K562 (cell line): ENCODE measurements around the gene IQCE. TPM values are rescaled to one million over a fixed set of nuclear protein-coding genes. Genes with fewer than 3 reads are reported as not detected.

ENCODE experiments used
- ATAC-seq: fragments of 200-7000 bp; cut with Tn5 transposase; 3 replicates; pipeline ENCODE4 v1.9.1; 2020; ENCODE audit warnings: moderate library complexity
- BruUV-seq: library from RNA; stranded (reverse); fragments of 400-500 nt; replicated peaks from 2 replicates; lab custom pipeline; 2021; lab: Mats Ljungman, UMichigan
- CTCF ChIA-PET: fragments of 300-600 bp; formaldehyde crosslinking; extraction: SDS; loops from one replicate; lab custom pipeline; 2021; ENCODE audit warnings: low intra/inter-chr PET ratio; lab: Yijun Ruan, JAX
- POLR2A ChIA-PET: fragments of 300-600, 350-650 bp; sonication (Branson Sonifier 250); formaldehyde crosslinking; extraction: SDS; loops from one replicate; lab custom pipeline; 2021; ENCODE audit warnings: antibody characterized with exemption, inconsistent platforms; lab: Yijun Ruan, JAX
- DNase-seq, 4 experiments: peaks; one replicate each; pipeline versions ENCODE4 v3.0.0 to v3.0.0-alpha.2; 2011 to 2018; ENCODE audit warnings: low spot score in 3 of 4, mixed read lengths in 3 of 4; ENCODE audit errors: extremely low read depth in 1 of 4
- FAIRE-seq: peaks from 2 replicates; lab custom pipeline; 2011; peaks lifted over from hg19 to GRCh38; lab: Jason Lieb, UNC
- H2AFZ ChIP-seq: 2 replicates; pipeline ENCODE4 v1.6.0; 2011; ENCODE audit warnings: low read depth, low read length, control low read depth, inconsistent platforms
- H3K27ac ChIP-seq: fragments of 200-600 bp; 3 replicates; pipeline ENCODE4 v1.8.0; 2011; ENCODE audit warnings: low read depth, mild to moderate bottlenecking, control low read depth, inconsistent platforms, low read length, moderate library complexity, mixed read lengths; ENCODE audit errors: extremely low read depth
- H3K27me3 ChIP-seq, 2 experiments: fragments of 300-600 bp in 1 of 2; 2 replicates in 1 of 2; 3 replicates in 1 of 2; pipeline versions ENCODE4 v1.6.0 to v1.8.0; 2011; ENCODE audit warnings: inconsistent platforms in 2 of 2, low read length in 2 of 2, mild to moderate bottlenecking in 1 of 2, mixed read lengths in 1 of 2, moderate library complexity in 1 of 2; ENCODE audit not compliant: control insufficient read depth in 2 of 2, insufficient read depth in 2 of 2
- H3K36me3 ChIP-seq: fragments of 300-600 bp; 3 replicates; pipeline ENCODE4 v1.8.0; 2011; ENCODE audit warnings: mild to moderate bottlenecking, low read length, inconsistent platforms; ENCODE audit not compliant: control insufficient read depth, insufficient read depth
- H3K4me1 ChIP-seq, 2 experiments: fragments of 200-600 bp in 1 of 2; replicated peaks in 1 of 2; 2 replicates in 1 of 2; 3 replicates in 1 of 2; pipeline versions ENCODE4 v1.5.1 to v1.8.0; 2011; ENCODE audit warnings: inconsistent platforms in 2 of 2, low read length in 2 of 2, mild to moderate bottlenecking in 1 of 2, mixed read lengths in 1 of 2, moderate library complexity in 1 of 2; ENCODE audit not compliant: control insufficient read depth in 2 of 2, insufficient read depth in 2 of 2
- H3K4me2 ChIP-seq: 2 replicates; pipeline ENCODE4 v1.6.1; 2011; ENCODE audit warnings: low read length, control low read depth, inconsistent platforms, mixed read lengths; ENCODE audit not compliant: insufficient read depth
- H3K4me3 ChIP-seq: fragments of 200-600 bp; sonication (generic), shearing (Covaris generic); 2 replicates; pipeline ENCODE4 v1.5.1; 2016; ENCODE audit warnings: control low read depth, inconsistent platforms
- H3K79me2 ChIP-seq: fragments of 200-600 bp; 3 replicates; pipeline ENCODE4 v1.8.0; 2011; ENCODE audit warnings: low read length, inconsistent platforms; ENCODE audit not compliant: control insufficient read depth, insufficient read depth
- H3K9ac ChIP-seq, 2 experiments: 2 replicates each; pipeline versions ENCODE4 v1.6.0 to v1.6.1; 2011; ENCODE audit warnings: low read depth in 2 of 2, low read length in 2 of 2, control low read depth in 1 of 2, inconsistent platforms in 1 of 2, mild to moderate bottlenecking in 1 of 2, mixed read lengths in 1 of 2; ENCODE audit not compliant: insufficient read depth in 1 of 2
- H3K9me1 ChIP-seq: one replicate; pipeline ENCODE4 v1.6.0; 2011; ENCODE audit warnings: inconsistent platforms, mild to moderate bottlenecking, low read length, moderate library complexity; ENCODE audit not compliant: control insufficient read depth, insufficient read depth
- H3K9me3 ChIP-seq: replicated peaks from 2 replicates; pipeline ENCODE4 v1.5.1; 2011; ENCODE audit warnings: low read depth, low read length, inconsistent platforms; ENCODE audit not compliant: control insufficient read depth, insufficient read depth
- H4K20me1 ChIP-seq: replicated peaks from 2 replicates; pipeline ENCODE4 v1.6.1; 2011; ENCODE audit warnings: low read length, inconsistent platforms, mixed read lengths; ENCODE audit not compliant: control insufficient read depth, insufficient read depth
- CHCHD3 ChIP-seq: fragments of 250-450 bp; sonication (Bioruptor Pico); IDR thresholded peaks from 2 replicates; pipeline ENCODE4 v2.1.2; 2022; ENCODE audit warnings: mild to moderate bottlenecking
- NBN ChIP-seq: fragments of 450-650 bp; IDR thresholded peaks from 2 replicates; pipeline ENCODE4 v1.6.1; 2016; ENCODE audit warnings: low read depth, mild to moderate bottlenecking
- POU5F1 ChIP-seq: fragments of 150-350 bp; IDR thresholded peaks from 2 replicates; pipeline ENCODE4 v1.6.1; 2014; ENCODE audit warnings: borderline replicate concordance, low read length, low read depth, mild to moderate bottlenecking; ENCODE audit not compliant: partially characterized antibody
- RAD51 ChIP-seq: fragments of 450-650 bp; IDR thresholded peaks from 2 replicates; pipeline ENCODE4 v1.7.1; 2016; ENCODE audit warnings: low read depth, mild to moderate bottlenecking, borderline replicate concordance
- U2AF1 ChIP-seq: fragments of 200-400 bp; formaldehyde crosslinking; optimal IDR thresholded peaks from 2 replicates; pipeline ENCODE3; 2017; ENCODE audit warnings: mild to moderate bottlenecking, low read depth, low read length, moderate library complexity
- ZNF316 ChIP-seq: fragments of 450-650 bp; IDR thresholded peaks from 2 replicates; pipeline ENCODE4 v1.6.1; 2016
- WGBS: fragments of 100-300 bp; shearing (Covaris generic); methylation state at CpG from one replicate; pipeline ENCODE4 v1.1.6; 2016; ENCODE audit warnings: low coverage, mixed read lengths; ENCODE audit not compliant: insufficient coverage; ENCODE audit errors: missing lambda C conversion rate; 5-methylcytosine and 5-hydroxymethylcytosine counted together
- in situ Hi-C: fragments of 300-500 bp; cut with MboI; formaldehyde crosslinking; loops from 4 replicates; pipeline ENCODE4 v1.15.0; 2018; ENCODE audit warnings: inconsistent platforms, mixed read lengths
- intact Hi-C: fragments of 100-400 bp; cut with micrococcal nuclease; formaldehyde crosslinking; loops from 2 replicates; pipeline ENCODE4 v1.14.2; 2022
- polyA plus RNA-seq, 8 experiments: library from polyadenylated mRNA; depleted of rRNA in 4 of 8; stranded (reverse) in 5 of 8; unstranded in 3 of 8; fragments of >200 nt; fragmentation: Nextera tagmentation in 2 of 8; fragmentation: Illumina TruSeq in 1 of 8; extraction: Ambion mirVana in 2 of 8; extraction: Trizol in 1 of 8; gene quantifications; 2 replicates each; pipeline versions ENCODE4 v1.2.1 to v1.2.3, GENCODE V29; 2011 to 2014; ENCODE audit warnings: inconsistent platforms in 1 of 8, missing spikeins in 1 of 8
- total RNA-seq, 7 experiments: library from RNA; depleted of rRNA in 6 of 7; stranded (reverse); fragments of >200 nt in 6 of 7; fragmentation: Illumina TruSeq in 2 of 7; extraction: Trizol in 2 of 7; gene quantifications; 2 replicates each; pipeline versions ENCODE4 v1.2.1 to v1.2.3, GENCODE V29; 2011 to 2021; ENCODE audit warnings: low replicate concordance in 1 of 7
- TF ChIP-seq, protein P1 (sequence below), 2 experiments: fragments of 450-650 bp; conservative IDR thresholded peaks; 2 replicates each; pipeline ENCODE4 v1.6.1; 2017; ENCODE audit warnings: mild to moderate bottlenecking in 2 of 2, moderate library complexity in 2 of 2
- TF ChIP-seq, protein P2 (sequence below): fragments of 200-800 bp; sonication (Bioruptor generic); IDR thresholded peaks from 2 replicates; pipeline ENCODE4 v1.6.1; 2016; ENCODE audit warnings: missing genetic modification characterization, missing compliant biosample characterization
- TF ChIP-seq, protein P3 (sequence below): sonication (generic); formaldehyde crosslinking; IDR thresholded peaks from 2 replicates; pipeline ENCODE4 v1.9.0; 2022; ENCODE audit warnings: mild to moderate bottlenecking, missing genetic modification reagents
- TF ChIP-seq, protein P4 (sequence below): sonication (generic); formaldehyde crosslinking; IDR thresholded peaks from 2 replicates; pipeline ENCODE4 v1.5.0; 2020; ENCODE audit warnings: missing genetic modification reagents

The IQCE gene
- total and polyA plus RNA-seq, 9 of the 15 experiments (the other 6 are each of a cell fraction or from before 2014, with no cell fraction given): 0.18 to 8.5 (median 4.2) TPM

DNA sequence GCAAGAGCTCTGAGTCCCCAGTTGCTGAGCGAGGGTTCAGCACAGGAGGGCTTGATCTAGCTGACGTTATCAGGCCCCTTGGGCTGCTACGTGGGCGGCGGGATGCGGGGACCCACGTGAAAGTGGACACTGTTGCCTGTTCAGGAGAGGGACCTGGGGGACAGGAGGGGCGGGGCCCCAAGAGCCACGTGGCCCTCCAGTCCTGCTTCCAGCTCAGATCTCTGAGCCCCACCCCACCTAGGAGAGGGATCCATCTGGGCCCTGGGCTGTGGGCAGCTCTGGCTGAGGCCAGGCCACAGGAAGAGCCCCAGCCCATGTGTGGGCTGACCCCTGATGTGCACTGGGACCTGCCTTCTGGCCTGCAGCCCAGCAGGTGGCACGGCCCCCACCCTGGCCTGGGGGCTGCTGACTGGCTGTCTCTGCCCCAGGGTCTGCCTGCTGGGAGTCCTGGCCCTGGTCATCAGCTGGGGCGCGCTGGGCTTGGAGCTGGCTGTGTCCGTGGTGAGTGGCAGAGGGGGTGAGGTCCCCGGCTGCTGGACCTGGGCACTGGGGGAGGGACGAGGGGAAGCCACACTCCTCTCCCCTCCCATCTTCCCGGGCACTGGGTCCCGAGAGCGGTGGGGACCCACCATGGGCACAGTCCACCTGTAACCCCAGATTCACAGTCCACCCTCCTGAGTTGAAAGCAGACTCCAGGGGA, 90.5 kb downstream of the IQCE start:
- peak overlapping the region in 1 of 2 experiments; percentile 68; a peak in 2 of 4 replicates for H3K9ac ChIP-seq
- no peak overlapping the region for H3K27ac ChIP-seq
- no TSS peak for BruUV-seq
- H3K4me2 ChIP-seq: no peak overlapping the region
- peaks cover 5% of the 10 kb centered on the region; the same call in 1 of the 2 replicates for H4K20me1 ChIP-seq
- H2AFZ ChIP-seq: no peak overlapping the region
- no peaks in the 10 kb centered on the region for H3K9me1 ChIP-seq
- intact Hi-C loops (no loop called here), in situ Hi-C loops (no loop called here)
- ATAC-seq (no peak), DNase-seq (peak in 2 of 4 experiments; percentile 56 to 58), FAIRE-seq (no peak)
- H3K9me3 ChIP-seq: no peaks in the 10 kb centered on the region
- H3K36me3 ChIP-seq: no peaks in the 10 kb centered on the region
- H3K4me3 ChIP-seq: no peak overlapping the region
- 58% methylated on average over 15 of the region's 18 CpGs for WGBS
- peaks cover 6 to 73% of the 10 kb centered on the region in 2 experiments; a peak in 3 of 5 replicates for H3K4me1 ChIP-seq
- H3K79me2 ChIP-seq: no peaks in the 10 kb centered on the region
- ChIA-PET CTCF (no interaction called here), POLR2A (no interaction called here)
- H3K27me3 ChIP-seq: peaks cover 0 to 6% of the 10 kb centered on the region in 2 experiments; a peak in 1 of 5 replicates
- TF ChIP-seq, protein P1, sequence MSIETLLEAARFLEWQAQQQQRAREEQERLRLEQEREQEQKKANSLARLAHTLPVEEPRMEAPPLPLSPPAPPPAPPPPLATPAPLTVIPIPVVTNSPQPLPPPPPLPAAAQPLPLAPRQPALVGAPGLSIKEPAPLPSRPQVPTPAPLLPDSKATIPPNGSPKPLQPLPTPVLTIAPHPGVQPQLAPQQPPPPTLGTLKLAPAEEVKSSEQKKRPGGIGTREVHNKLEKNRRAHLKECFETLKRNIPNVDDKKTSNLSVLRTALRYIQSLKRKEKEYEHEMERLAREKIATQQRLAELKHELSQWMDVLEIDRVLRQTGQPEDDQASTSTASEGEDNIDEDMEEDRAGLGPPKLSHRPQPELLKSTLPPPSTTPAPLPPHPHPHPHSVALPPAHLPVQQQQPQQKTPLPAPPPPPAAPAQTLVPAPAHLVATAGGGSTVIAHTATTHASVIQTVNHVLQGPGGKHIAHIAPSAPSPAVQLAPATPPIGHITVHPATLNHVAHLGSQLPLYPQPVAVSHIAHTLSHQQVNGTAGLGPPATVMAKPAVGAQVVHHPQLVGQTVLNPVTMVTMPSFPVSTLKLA (conservative IDR thresholded peaks at IDR 0.05): 0 out of 4 replicates have a peak, but pooled peaks of 1 of the 2 experiments have one; percentile 25
- TF ChIP-seq, protein P2, sequence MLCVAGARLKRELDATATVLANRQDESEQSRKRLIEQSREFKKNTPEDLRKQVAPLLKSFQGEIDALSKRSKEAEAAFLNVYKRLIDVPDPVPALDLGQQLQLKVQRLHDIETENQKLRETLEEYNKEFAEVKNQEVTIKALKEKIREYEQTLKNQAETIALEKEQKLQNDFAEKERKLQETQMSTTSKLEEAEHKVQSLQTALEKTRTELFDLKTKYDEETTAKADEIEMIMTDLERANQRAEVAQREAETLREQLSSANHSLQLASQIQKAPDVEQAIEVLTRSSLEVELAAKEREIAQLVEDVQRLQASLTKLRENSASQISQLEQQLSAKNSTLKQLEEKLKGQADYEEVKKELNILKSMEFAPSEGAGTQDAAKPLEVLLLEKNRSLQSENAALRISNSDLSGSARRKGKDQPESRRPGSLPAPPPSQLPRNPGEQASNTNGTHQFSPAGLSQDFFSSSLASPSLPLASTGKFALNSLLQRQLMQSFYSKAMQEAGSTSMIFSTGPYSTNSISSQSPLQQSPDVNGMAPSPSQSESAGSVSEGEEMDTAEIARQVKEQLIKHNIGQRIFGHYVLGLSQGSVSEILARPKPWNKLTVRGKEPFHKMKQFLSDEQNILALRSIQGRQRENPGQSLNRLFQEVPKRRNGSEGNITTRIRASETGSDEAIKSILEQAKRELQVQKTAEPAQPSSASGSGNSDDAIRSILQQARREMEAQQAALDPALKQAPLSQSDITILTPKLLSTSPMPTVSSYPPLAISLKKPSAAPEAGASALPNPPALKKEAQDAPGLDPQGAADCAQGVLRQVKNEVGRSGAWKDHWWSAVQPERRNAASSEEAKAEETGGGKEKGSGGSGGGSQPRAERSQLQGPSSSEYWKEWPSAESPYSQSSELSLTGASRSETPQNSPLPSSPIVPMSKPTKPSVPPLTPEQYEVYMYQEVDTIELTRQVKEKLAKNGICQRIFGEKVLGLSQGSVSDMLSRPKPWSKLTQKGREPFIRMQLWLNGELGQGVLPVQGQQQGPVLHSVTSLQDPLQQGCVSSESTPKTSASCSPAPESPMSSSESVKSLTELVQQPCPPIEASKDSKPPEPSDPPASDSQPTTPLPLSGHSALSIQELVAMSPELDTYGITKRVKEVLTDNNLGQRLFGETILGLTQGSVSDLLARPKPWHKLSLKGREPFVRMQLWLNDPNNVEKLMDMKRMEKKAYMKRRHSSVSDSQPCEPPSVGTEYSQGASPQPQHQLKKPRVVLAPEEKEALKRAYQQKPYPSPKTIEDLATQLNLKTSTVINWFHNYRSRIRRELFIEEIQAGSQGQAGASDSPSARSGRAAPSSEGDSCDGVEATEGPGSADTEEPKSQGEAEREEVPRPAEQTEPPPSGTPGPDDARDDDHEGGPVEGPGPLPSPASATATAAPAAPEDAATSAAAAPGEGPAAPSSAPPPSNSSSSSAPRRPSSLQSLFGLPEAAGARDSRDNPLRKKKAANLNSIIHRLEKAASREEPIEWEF (CRISPR knock-in tag): no peak
- TF ChIP-seq, protein P3, sequence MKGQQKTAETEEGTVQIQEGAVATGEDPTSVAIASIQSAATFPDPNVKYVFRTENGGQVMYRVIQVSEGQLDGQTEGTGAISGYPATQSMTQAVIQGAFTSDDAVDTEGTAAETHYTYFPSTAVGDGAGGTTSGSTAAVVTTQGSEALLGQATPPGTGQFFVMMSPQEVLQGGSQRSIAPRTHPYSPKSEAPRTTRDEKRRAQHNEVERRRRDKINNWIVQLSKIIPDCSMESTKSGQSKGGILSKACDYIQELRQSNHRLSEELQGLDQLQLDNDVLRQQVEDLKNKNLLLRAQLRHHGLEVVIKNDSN (CRISPR knock-in tag): peak; percentile 70
- TF ChIP-seq CHCHD3 (CRISPR knock-in tag): no peak
- no peak for TF ChIP-seq POU5F1
- no peak for TF ChIP-seq ZNF316
- TF ChIP-seq NBN: no peak
- TF ChIP-seq, protein P4, sequence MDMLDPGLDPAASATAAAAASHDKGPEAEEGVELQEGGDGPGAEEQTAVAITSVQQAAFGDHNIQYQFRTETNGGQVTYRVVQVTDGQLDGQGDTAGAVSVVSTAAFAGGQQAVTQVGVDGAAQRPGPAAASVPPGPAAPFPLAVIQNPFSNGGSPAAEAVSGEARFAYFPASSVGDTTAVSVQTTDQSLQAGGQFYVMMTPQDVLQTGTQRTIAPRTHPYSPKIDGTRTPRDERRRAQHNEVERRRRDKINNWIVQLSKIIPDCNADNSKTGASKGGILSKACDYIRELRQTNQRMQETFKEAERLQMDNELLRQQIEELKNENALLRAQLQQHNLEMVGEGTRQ: peak; percentile 49; the same call in 1 of the 2 replicates
- peak; percentile 52; the same call in 1 of the 2 replicates for TF ChIP-seq RAD51
- TF ChIP-seq U2AF1: no peak
